Nucleus accumbens (tissue), 56 donors: ENCODE data around the gene ZNF506.
"Not testable (repeated sequence)": the region's sequence is repeated elsewhere in the genome, so short reads cannot be mapped to it uniquely, and the experiment has no call there.

Experiments used
- DNase-seq, 56 donors: peaks; one replicate each; lab custom pipeline; 2025; lab: John Stamatoyannopoulos, UW

Gene ZNF506

DNA sequence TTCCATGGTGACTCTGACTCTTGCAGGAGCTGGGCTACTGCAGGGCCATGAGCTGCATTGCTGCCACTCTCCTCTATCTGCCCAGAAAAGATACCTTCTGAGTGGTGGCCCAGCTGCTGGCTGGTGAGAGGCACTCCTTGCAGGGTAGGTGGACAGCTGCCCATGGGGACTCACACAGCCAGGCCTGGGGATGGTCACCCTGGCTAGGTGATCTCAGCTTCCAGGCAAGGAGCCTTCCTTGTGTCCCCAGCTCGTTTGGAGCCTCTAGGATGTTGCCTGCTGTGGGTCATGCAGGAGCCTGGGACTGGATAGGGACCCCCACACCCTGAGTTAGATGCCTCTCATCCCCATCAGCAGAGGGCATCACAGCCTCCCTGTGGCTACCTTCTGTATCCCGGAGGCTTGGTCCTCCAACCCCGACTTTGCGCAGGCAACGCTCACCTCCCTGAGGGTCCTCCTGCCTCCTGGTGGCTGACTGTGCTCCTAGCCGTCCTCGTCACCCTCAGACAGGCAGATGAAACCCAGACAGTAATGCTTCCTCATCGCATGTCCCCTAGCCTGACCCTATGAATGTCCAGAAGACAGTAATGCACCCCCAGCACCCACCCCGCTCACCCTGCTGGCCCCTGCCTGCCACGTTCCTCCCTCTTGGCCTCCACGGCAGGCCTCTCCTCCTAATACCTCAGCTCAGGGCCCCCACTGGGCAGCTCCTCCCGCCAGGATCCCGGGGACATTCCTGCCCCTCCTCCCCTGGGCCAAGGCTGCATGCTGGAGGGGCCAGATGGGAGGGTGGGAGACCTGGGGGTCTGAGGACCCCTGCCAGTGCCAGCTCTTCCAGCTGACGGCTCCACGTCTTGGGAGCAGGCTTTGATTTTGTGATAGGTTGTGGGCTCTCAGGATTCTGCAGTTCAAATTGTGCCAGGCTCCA, 75.0 kb downstream of the ZNF506 start:
- no peak for DNase-seq

DNA sequence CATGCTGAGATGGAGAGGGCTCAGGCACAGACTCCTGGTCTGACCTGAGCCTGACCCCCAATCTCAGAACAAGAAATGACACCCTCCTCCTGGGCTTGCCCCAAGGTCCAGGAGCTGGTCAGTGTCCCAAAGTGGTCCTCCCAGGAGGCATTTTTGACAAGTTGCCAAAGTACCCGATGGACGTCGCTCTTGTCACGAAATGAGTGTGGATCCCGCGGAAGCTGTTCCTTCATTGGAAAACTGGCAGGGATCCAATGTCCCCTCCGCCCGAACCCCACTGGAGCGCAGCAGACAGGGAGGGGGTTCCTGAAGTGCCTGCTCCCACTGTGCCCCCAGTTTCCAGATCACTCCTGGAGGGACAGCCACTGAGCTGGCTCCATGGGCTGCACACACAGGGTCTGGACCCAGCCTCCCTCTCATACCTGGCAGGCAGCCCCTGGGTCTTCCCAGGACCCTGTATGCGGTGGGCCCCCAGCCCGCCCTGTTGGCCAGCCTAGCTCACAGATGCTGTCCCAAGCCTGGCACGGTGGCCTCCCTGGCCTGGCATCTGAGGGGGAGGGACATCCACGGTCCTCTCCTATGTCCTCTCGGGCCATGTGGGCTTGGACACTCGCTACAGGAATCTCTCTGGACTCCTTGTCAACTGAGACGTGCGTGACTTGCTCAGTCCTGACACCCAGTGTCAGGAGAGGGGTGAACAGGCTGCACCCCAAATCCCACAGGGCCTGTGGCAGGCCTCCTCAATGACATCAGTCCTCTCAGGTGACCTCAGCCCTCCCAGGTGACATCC, 75.9 kb downstream of the ZNF506 start:
- no peak for DNase-seq

DNA sequence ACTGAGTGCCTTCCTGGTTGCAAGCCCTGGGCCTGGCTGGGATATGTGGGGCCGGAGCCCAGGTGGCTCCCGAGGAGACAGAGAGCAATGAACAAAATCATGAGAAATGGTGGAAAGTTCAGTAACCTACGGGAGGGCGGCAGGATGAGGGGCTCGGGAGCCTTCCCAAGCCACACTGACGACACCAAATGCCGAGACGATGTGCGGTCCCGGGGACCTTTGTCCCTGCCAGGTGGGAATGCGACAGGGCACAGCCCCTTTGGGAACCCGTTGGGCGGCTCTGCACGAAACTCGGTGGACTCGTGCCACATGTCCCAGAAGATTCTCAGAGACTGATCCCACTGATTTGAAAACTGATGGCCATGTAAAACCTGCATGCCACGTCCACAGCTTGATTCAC, 76.9 kb downstream of the ZNF506 start:
- no peak for DNase-seq

DNA sequence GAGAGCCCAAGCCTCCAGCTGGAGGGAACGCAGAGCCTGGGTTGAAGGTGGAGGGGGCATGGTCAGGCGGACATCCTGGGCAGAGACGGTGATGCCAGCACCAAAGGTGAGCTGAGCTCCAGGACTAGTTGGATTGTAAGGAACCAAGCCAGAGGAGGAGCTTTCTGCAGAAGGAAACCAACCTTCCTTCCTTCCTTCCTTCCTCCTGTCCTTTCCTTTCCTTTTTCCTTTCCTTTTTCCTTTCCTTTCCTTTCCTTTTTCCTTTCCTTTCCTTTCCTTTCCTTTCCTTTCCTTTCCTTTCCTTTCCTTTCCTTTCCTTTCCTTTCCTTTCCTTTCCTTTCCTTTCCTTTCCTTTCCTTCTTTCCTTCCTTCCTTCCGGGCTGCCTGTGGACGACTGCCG, 77.6 kb downstream of the ZNF506 start:
- DNase-seq, result not testable (repeated sequence)

DNA sequence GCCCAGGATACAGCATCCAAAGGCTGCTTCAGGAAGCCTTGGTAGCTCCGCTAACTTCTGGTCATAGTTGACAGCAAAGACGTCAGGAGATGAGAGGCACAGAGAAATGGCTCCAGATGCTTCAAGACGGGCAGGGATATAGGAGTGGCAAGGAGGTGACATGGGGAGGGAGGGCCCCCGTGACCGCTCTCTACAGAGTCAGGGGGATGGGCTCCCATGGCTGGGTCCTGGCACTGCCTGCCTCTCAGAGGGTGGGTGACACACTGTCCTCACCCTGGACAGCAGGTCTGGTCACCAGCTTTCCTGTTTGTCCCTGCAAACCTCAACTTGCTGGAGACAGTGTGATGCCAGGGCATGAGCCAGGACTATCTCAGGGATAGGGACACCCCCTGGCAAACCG, 78.4 kb downstream of the ZNF506 start:
- DNase-seq, result no peak

DNA sequence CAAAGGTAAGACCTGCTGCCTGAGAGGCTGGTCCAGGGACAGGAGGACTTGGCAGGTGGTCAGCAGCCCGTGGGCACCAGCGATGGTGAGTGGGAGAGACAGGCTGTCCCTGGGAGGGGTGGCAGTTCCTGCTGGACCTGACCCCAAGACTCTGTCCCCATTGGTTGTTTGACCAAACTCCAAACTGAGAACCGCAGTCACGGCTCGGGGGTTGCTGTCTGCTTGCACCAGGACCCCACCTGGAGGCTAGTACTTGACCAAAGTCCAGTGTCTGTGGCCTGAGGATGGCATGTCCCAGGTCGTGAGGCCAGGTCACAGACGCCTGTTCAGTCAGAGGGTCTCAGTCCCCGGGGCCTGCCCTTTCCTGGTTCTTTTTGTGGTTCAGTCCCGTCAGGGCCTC, 78.8 kb downstream of the ZNF506 start:
- DNase-seq, result no peak
